Tongue (tissue), 2 donors: ENCODE data around the gene BRD7. TPM values are rescaled to one million over a fixed set of nuclear protein-coding genes. Genes with fewer than 3 reads are reported as not detected.
A peak's percentile ranks its signal among the peaks of the same experiment; 100 is the strongest.

ENCODE experiments used
- DNase-seq: peaks from one replicate; pipeline ENCODE4 v3.0.0-alpha.2; 2015
- total RNA-seq: library from RNA; depleted of rRNA; stranded (reverse); fragments of >200 nt; gene quantifications from one replicate; pipeline ENCODE4 v1.2.3, GENCODE V29; 2014

The BRD7 gene
- total RNA-seq, 1 donor from 2014 or later: 44.2 TPM

DNA sequence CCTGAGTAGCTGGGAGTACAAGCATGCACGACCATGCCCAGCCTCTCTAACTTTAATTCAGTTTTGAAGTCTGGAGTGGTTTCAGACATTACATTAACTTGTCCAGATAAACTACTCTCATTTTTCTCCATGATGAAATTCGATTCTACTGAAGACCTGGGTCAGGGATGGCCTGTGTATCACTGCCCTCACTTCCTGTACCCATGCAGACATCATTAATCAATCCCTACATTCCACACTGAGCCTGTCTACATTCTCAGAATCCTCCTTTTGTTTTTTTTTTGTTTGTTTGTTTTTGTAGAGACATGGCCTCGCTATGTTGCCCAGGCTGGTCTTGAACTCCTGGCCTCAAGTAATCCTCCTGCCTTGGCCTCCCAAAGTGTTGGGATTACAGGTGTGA is 79.9 kb downstream of the BRD7 start:
- no peak for DNase-seq

DNA sequence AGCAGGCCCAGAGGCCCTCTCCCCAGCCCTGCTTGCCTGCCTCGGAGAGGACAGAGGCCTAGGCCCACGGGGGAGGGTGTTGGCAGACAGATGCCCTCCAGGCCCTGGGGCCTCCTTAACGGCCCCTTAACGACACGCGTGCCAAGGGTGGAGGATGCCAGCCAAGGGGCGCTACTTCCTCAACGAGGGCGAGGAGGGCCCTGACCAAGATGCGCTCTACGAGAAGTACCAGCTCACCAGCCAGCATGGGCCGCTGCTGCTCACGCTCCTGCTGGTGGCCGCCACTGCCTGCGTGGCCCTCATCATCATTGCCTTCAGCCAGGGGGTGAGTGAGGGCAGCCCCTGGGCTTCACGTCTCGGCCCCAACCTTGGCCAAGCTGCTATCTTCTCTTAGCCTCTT is 80.8 kb downstream of the BRD7 start:
- no peak for DNase-seq

DNA sequence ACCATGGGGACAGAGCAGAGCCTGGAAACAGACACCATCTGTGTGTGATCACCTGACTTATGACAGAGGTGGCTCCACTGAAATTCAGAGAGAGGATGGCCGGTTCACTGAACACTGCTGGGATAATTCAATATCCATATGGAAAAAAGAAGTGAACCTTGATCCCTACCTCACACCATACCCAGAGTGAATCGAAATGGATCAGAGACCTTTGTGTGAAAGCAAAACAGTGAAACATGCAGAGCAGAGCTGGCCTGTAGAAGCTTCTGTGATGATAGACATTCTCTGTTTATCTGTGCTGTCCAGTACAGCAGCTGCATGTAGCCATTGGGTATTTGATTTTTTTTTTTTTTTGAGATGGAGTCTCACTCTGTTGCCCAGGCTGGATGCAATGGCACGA is 82.1 kb downstream of the BRD7 start:
- no peak for DNase-seq

DNA sequence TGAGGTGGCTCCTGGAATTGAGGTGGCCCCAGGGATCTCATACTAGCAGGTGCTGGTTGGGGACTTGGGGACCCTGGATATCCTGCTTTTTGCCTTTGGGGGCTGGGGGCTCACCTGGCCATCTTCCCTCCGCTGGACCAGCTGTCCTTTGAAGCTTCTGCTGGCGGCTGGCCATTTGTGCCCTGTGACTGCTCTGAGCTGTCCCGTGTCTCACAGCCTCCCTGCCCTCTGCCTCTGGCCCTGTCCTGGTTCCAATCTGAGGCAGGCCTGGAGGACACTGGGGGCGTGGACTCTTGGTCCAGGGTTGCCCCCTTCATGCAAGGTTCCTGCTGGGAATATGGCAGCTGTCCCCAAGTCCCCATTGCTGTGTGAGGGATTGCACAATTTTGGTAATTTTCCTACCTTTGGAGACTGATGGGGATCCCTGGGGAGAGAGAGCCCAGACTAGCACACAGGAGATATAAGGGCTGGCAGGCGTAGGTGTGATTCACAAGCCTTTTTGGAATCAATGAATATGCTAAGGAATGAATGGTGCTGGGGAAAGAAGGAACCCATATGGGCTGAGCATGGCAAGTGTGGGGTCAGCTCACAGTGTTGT is 83.3 kb downstream of the BRD7 start:
- no peak for DNase-seq

DNA sequence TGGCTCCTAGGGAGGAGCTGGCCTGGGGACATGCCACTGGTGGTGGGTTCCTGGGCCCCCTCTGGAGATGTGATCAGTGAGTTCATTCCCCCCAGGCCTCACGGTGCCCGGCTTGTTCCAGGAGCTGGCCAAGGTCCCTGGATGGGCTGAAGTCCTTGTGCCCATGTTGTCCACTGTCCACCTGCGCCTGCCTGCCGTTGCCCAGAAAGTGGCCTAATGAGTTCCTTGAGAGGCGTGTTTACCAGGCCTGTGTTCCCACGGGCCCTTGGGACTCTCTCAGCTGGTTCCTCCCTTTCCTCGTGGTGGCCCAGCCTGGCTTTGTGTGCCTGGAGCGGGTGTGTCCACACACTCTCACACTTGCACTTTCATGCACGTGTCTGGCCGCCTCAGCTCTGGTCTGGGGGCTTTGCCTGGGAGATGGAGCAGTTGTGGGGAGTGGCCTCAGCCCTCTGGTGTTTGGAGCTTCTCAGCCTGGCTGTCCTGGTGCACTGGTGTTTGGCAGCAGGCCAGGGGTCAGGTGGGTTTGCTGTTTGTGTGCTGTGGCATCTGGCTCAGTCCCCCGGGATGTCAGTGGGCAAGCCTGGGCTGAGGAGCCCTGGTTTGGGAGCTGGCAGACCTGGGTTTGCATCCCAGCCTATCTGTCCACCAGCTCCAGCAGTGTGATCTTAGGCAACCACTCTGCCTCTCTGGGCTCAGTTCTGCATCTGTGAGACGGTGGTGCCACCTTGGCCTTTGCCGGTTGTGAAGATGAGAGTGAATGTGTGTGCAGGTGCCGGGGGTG is 84.5 kb downstream of the BRD7 start:
- DNase-seq: no peak

DNA sequence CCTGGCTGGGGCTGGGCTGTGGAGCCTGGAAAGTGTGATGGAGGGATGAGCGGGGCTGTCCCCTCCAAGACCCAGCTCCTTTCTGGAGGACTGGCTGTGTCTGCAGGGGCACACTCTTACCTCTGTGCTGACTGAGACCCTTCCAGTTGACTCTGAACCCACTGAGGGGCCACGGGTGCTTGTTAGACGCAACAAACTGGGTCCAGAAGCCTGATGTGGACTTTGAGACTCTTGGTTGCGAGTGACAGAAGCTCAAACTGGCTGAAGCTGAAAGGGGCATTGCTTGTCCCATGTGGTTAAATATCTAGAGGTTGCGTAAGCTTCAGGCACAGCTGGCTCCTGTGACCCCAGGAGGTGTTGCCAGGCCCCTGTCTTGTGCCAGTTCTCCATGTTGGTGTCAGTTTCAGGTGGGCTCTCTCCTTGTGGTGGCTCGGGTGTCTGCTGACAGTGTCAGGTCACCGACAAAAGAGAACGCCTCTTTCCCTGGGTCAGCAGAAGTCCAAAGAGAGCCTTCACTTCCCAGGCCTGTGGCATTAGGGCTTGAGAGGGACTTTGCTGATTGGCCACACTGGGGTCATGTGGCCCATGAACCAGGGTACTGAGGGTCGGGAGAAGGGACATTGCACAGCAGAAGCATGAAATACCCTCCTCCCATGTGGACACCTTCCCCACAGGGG is 85.7 kb downstream of the BRD7 start:
- DNase-seq: no peak

DNA sequence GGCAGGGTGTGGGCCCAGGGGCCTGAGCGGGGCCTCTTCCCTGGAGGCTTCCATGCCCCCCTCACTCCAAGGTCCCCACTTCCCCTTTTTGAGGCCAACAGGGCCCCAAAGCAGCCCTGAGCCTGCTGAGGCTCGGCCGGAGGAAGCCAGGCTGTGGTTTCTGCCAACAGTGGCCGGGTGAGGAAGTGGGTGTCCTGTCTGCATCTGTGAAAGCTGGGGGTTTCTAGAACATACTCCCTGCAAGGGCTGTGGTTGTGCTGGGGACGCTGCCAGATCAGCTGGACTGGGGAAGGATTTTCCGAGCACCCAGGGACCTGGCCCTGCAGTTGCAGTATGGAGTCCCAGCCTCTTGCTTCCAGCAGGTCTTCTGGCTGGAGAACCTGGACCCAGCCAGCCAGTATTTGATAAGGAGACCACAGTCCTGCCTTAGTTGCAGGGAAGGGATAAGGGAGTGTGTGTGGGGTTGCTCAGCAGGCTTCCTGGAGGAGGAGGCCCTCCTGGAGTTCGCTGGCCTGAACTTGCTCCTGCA is 86.7 kb downstream of the BRD7 start:
- peak; percentile 32 for DNase-seq

DNA sequence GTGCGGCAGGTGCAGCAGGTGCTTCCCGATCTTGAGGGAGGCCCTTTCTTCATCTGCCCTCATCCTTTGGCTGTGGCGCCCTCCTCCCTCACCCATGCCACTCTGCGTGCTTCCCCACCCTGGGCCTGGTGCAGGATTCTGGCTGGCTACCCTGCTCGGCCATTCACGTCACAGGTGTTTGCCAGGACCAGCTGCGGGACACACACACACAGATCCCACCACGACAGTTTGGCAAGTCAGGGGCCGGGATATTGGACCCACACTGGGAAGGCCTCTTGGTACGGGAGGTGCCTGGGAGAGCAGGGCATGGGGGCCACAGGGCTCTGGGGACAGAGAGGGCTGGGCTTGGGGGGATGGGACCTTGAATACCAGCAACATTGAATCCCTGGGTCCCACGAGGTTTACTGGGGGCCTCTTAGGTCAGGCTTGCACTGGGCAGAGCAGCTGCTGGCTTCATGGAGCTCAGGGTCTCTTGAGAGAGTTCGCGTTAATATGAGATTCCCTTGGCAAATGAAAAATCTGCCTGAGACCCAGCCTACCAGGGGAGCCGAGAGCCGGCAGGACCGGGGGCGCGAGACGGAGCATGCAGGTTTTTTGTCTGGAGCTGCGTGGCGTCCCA is 87.3 kb downstream of the BRD7 start:
- no peak for DNase-seq

DNA sequence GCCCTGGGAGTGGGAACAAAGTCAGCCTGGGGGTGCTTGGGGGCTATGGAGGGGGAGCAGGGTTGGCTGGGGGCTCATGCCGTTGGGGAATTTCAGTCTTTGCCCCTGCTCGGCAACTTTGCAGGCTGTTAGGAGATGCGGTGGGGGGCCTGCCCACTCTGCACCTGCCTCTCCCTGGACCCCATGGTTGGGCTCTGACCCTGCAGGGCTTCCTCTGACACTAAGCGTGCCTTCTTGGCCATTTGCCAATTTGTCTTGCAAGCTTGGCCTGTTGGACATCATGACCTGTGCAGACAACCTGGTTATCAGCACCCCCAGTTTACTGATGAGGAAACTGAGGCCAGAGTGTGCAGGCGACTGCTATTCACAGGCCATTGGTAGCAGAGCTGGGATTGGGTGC is 87.9 kb downstream of the BRD7 start:
- DNase-seq: no peak

DNA sequence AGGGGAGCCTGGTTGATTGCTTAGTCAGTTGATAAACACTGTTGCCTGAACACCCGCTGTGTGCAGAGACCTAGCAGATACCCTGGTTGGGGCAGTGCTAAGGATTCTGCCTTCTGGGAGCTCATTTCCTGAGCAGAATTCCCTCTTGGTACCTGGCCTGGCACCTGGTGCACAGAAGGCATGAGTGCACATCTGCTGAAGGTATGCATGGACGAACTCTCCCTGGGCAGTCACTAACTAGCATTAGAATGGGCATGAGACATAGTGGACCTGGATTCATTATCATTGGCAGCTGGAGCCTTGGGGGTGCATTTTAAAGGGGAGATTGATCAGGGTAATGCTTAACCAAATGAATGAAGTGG is 89.3 kb downstream of the BRD7 start:
- no peak for DNase-seq

DNA sequence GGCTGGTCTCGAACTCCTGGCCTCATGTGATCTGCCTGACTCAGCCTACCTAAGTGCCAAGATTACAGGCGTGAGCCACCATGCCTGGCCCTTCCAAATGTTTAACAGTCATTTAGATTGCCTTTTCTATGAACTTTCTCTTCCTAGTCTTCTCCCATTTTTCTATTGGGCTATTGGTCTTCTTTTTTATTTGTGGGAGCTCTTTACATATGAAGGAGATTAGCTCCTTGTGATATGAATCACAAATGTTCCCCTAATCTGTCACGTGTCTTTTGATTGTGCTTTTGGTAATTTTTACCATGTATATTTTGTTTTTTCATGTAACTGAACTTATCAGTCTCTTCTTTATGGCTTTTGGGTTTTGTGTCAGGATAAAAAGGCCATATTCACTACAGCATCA is 90.5 kb downstream of the BRD7 start:
- DNase-seq: no peak

DNA sequence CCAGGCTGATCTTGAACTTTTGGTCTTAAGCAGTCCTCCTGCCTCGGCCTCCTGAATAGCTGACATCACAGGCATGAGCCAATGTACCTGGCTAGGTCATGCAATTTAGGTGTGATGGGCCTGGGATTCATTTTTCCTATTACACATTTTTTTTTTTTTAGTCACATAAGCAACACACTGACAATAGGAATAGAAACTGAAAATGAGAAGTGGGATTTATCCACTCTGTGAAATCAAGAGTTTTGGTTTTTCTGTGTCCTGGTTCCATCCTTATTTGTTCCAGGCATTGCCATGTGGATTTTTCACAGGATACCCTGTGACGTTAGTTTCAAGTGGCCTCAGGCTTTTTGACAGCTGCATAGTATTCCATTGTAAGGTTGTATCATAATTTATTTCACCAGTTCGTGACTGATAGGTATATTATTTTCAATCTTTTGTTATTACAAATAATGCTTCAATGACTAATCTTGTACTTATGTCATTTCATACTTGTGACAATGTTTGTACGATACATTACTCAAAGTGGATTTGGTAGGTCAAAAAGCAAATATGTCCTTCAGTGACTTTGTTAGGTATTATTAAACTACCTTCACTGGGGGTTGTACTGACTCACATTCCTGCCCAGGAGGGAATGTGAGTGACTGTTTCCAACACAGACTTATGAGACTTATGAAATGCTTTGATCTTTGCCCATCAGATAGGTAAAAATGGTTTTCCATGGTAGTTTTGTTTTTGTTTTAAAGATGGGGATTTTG is 91.8 kb downstream of the BRD7 start:
- DNase-seq: no peak

DNA sequence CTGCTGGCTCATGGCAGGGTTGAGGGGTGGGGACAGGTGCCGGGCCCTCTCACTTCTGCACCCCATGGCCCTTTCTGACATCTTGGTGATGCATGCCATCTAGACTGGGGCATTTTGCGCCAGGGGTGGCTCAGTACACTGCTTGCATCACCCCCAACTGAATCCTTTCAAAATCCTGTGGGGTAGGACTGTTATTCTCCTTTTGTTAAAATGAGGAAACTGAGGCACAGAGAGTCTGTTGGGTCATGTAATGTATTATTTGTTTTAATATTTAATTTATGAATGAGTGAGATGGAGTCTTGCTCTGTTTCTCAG is 92.5 kb downstream of the BRD7 start:
- no peak for DNase-seq

DNA sequence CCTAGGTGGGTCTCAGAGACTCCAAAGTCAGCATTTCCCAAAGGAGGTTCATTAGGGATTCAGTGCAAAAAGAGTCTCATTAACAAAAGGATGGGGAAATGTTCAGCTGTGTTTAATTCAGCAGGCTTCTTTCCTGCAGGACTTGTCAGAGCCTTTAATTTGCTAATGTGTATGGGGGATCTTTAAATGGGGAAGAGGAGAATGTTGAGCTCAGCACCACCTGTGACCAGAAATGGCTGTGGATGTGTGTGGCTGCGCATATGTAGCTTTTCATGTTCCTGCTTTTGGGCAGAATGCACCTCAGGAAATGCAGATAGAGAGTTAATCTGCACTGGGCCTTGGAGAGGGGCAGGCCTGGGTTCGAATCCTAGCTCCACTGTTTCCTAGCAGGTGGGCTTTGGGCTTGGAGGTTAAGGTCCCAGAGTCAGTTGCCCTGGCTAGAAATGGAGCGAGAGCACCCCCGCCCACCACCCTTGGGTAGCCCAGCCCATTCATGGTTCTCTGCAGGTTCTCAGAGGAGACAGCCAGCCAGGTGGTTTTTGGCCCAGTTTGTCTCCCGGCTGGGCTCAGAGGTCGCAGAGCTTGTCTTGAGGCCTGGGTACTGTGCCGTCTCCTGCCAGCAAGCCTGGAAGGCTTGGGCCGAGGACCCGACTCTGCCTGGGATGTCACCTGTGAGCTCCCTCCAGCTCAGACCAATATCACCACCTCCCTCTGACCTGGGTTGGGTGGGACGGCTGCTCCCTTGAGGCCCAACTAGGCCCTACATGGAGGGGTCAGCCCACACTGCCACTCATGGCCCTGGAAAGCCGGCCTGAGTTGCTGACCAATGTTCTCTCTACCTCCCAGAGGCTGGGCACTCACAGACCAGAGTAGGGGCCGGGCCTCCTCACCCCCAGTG is 93.1 kb downstream of the BRD7 start:
- no peak for DNase-seq

DNA sequence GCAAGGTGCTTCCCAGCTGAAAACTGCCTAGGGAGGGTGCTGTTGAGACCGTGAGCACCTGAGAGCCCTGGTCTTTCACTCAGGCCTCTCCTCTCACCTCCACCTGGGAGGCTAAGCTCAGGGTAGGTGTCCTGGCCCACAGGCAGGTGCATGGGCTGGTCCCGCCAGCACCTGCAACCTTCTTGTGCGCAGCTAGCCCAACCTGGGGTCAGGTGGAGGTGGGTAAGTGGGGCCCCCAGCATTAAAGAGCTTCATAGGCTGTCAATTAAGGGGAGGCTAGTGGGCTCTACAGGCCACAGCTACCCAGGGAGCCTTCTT is 93.7 kb downstream of the BRD7 start:
- no peak for DNase-seq

DNA sequence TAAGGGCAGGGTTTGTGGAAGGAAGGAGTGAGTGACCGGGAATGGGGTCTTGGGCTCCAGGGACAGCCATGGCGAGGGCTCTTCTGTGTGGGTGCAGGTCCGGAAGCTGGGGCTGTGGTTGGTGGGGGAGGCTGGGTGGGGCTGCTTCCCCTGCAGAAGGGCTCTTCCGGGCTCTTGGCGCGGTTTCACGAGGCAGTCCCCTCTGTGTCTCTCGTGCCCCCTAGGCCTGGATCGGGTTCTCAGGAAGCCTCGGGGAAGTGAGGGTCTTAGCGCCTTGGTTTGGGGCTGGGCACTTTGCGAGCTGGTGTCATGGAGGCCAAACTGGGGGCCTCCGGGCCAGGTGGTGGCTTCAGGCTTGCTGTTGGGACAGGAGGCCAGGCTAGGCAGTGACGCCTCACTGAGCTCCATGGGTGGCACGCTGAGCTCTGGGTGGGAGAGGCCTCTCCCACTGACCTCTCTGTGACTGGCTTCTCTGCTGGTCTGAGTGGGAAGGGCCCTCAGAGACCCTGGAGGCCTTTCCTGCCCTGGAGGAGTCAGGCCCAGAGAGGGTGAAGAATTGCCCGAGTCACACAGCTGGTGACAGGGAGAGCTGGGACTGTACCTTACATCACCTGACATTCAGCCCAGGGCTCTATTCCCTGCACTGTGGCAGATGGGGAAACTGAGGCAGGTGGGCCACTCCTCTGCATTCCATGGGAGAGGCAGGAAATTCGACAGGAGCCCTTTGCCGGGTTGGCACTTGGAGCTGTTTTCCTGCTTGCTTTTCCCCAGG is 94.3 kb downstream of the BRD7 start:
- no peak for DNase-seq

DNA sequence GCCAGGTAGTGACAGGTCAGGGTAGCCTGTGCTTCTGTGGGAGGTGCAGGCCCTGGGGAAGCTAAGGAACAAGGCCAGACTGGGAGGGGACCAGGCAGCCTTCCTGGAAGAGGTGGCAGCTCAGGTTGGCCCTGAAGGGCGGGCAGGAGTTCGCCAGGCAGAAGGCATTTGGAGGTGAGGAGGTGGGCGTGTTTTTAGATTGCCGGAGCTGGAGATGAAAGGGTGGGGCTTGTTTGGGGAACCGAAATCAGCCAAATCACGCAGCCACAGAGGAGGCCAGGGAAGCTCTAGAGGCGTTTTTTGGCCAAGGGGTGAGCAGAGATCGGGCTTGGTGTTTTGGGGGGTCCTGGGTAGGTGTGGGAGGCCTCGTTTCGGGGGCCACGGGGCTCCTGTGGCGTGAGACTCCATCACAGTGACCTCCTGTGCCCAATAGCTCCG is 94.9 kb downstream of the BRD7 start:
- DNase-seq: no peak

DNA sequence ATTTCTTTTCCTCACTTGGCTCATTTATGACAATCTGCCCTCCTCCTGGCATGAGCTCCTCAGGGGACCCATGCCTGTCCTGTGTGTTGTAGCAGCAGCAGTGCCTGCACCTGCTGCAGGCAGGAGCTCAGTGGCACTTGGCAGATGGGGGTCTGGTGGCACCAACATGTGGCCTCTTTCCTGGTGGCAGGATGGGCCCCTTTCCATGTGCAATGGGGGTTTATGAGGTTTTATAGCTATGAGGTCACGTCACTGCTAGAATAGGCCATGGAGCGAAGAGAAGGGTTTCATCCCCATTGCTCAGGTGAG is 95.5 kb downstream of the BRD7 start:
- no peak for DNase-seq

DNA sequence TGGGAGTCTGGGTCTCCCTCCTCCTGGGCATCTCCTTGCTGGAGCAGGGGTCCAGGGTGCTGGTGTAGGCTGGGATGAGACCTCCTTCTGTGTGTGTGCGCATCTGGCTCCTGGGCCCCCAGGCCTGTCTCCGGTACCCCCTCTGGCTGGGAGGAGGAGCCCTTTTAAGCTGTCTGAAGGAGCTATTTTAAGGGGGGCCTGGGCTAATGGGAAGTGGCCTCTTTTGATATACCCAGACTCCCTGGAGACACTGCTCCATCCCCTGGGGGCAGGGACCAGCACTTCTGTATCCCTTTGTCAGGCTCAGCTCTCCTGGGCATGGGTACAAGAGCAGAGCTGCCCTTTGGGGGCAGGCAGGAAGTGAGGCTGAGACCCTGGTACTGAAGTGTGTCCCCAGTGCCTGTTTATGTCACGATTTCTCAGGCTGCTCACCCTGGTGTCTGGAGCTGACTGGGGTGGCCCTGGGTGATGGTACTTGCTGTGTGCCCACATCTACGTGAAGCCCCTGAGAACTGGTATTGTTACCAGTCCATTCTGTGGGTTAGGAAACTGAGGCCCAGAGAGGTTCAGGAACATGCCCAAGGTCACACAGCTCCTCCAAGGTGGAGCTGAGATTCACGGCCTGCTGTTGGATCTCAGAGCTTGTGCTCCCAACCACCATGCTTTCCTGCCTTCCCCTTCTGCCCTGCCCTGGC is 96.0 kb downstream of the BRD7 start:
- no peak for DNase-seq

DNA sequence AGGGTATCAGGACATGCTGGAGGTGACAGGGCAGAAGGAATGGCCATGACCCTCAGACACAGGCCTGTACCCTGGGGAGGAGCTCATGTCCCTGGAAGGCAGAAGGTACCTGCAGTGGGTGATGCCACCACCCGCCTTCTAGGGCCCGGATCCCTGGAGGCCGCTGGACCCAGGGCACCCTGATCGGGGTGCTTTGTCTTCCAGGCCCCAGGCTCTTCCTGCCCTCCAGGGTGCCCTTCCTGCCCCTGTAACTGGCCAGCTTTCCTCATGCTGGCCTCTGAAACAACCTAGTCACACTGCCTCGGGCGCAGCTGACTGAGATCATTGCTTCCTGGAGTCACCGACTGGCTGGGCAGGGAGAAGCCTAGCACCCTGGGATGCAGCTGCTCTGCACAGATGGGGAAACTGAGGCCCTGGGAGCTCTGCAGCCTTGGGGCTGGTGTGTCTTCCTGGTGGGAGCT is 96.6 kb downstream of the BRD7 start:
- DNase-seq: no peak
